ENCODE measurements around the gene DIO1. TPM values are rescaled to one million over a fixed set of nuclear protein-coding genes. Genes with fewer than 3 reads are reported as not detected.

DIO1 gene
- polyA plus RNA-seq, 3 donors: 0.22 to 0.73 TPM; not detected in 1

DNA sequence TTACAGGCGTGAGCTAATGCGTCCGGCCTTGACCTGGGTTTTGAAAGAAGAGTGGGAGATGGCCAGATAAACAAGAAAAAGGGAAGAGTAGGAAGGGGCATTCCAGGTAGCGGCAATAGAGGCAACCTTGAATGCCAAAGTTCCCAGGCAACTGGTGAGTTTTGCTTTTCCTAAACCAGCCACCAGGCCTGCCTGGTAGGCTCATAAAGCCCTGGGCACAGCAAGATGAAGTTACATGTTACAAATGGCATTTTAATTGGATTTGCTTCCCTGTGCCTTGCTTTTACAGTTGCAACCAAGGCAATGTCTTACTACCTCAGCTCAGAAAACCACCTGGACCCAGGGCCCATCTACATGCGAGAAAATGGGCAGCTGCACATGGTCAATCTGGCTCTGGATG is 57.7 kb downstream of the DIO1 start:
- intact Hi-C loops (cut with micrococcal nuclease): no loop called here
- H3K36me3 ChIP-seq (replicated peaks in 1 of 2; ENCODE audit: control insufficient read depth in 1 of 2, insufficient read depth in 2 of 2, low read length in 2 of 2): peaks cover 11 to 20% of the 10 kb centered on the region in 2 donors

DNA sequence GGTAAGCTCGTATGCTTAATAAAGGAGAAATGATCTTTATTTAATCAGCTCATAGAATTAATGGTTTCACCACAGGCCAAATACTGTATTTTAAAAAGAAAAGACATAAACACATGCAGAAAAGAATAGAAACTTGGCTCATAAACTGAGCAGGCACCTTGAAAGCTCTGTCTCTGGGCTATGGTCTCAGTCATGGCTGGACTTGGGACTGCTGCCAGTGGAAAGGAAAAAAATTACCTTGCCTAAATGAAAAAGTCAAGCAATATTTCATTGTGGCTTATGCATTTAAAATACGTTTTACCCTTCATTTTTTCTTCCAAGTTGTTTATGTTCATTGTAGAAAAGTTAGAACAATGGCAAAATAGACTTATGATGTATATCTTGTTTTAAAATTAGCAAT is 60.1 kb downstream of the DIO1 start:
- Mint-ChIP-seq H3K27ac (no peak overlapping the region), H3K36me3 (peaks cover 23 to 32% of the 10 kb centered on the region in 2 donors), H3K4me3 (no peak overlapping the region), H3K9me3 (no peaks in the 10 kb centered on the region), H3K4me1 (peaks cover 11% of the 10 kb centered on the region), H3K27me3 (ENCODE audit: low read depth in 3 of 3) (no peaks in the 10 kb centered on the region)
- Histone ChIP-seq H3K9me3 (replicated peaks in 1 of 2; ENCODE audit: control insufficient read depth in 1 of 2, insufficient read depth in 1 of 2, low read length in 2 of 2) (no peaks in the 10 kb centered on the region), H2AFZ (ENCODE audit: insufficient read depth, low read depth, low read length, poor library complexity, severe bottlenecking) (no peak overlapping the region), H3K4me2 (replicated peaks; ENCODE audit: extremely low read depth, low read length, poor library complexity, severe bottlenecking) (no peak overlapping the region), H3K36me3 (replicated peaks in 1 of 2; ENCODE audit: control insufficient read depth in 1 of 2, insufficient read depth in 2 of 2, low read length in 2 of 2) (peaks cover 15 to 20% of the 10 kb centered on the region in 2 donors), H3K27me3 (ENCODE audit: control insufficient read depth in 2 of 2, insufficient read depth in 2 of 2, low read length in 2 of 2) (no peaks in the 10 kb centered on the region), H3K4me3 (replicated peaks in 1 of 3; ENCODE audit: low read depth in 2 of 3, low read length in 3 of 3) (no peak overlapping the region), H3K4me1 (ENCODE audit: control insufficient read depth in 1 of 2, insufficient read depth in 2 of 2, low read length in 2 of 2) (peaks cover 7 to 15% of the 10 kb centered on the region in 2 donors), H3K27ac (ENCODE audit: low read depth in 1 of 2, low read length in 2 of 2) (no peak overlapping the region), H3K9ac (ENCODE audit: insufficient read depth, low read length, poor library complexity, severe bottlenecking) (no peak overlapping the region), H3K79me2 (ENCODE audit: insufficient read depth, low read length) (no peaks in the 10 kb centered on the region), H4K20me1 (ENCODE audit: insufficient read depth, low read length) (no peaks in the 10 kb centered on the region)
- TF ChIP-seq, protein P1, sequence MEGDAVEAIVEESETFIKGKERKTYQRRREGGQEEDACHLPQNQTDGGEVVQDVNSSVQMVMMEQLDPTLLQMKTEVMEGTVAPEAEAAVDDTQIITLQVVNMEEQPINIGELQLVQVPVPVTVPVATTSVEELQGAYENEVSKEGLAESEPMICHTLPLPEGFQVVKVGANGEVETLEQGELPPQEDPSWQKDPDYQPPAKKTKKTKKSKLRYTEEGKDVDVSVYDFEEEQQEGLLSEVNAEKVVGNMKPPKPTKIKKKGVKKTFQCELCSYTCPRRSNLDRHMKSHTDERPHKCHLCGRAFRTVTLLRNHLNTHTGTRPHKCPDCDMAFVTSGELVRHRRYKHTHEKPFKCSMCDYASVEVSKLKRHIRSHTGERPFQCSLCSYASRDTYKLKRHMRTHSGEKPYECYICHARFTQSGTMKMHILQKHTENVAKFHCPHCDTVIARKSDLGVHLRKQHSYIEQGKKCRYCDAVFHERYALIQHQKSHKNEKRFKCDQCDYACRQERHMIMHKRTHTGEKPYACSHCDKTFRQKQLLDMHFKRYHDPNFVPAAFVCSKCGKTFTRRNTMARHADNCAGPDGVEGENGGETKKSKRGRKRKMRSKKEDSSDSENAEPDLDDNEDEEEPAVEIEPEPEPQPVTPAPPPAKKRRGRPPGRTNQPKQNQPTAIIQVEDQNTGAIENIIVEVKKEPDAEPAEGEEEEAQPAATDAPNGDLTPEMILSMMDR (IDR thresholded peaks at IDR 0.05): no peak
- no CpG with 5 or more reads among the region's 2 CpGs for WGBS (ENCODE audit: insufficient coverage)
- intact Hi-C loops (cut with micrococcal nuclease): no loop called here
- DNase-seq: no peak

More for the DNA sequence above, 57.7 kb downstream of the DIO1 start:
- peaks cover 10% of the 10 kb centered on the region for H3K4me1 Mint-ChIP-seq
- H3K9me3 Mint-ChIP-seq: no peaks in the 10 kb centered on the region
- no peak overlapping the region for H2AFZ ChIP-seq (ENCODE audit: insufficient read depth, low read depth, low read length, poor library complexity, severe bottlenecking)
- no peak overlapping the region for H3K4me3 Mint-ChIP-seq
- H3K9ac ChIP-seq (ENCODE audit: insufficient read depth, low read length, poor library complexity, severe bottlenecking): no peak overlapping the region
- TF ChIP-seq, protein P1 (IDR thresholded peaks at IDR 0.05): no peak
- H3K4me3 ChIP-seq (replicated peaks in 1 of 3; ENCODE audit: low read depth in 2 of 3, low read length in 3 of 3): no peak overlapping the region
- H3K9me3 ChIP-seq (replicated peaks in 1 of 2; ENCODE audit: control insufficient read depth in 1 of 2, insufficient read depth in 1 of 2, low read length in 2 of 2): no peaks in the 10 kb centered on the region
- no peak overlapping the region for H3K27ac ChIP-seq (ENCODE audit: low read depth in 1 of 2, low read length in 2 of 2)
- no peaks in the 10 kb centered on the region for H4K20me1 ChIP-seq (ENCODE audit: insufficient read depth, low read length)
- H3K27me3 Mint-ChIP-seq (ENCODE audit: low read depth in 3 of 3): no peaks in the 10 kb centered on the region
- no peak for DNase-seq
- H3K36me3 Mint-ChIP-seq: peaks cover 21 to 22% of the 10 kb centered on the region in 2 donors
- H3K79me2 ChIP-seq (ENCODE audit: insufficient read depth, low read length): no peaks in the 10 kb centered on the region
- no peaks in the 10 kb centered on the region for H3K27me3 ChIP-seq (ENCODE audit: control insufficient read depth in 2 of 2, insufficient read depth in 2 of 2, low read length in 2 of 2)
- H3K4me2 ChIP-seq (replicated peaks; ENCODE audit: extremely low read depth, low read length, poor library complexity, severe bottlenecking): no peak overlapping the region
- WGBS (ENCODE audit: insufficient coverage): 98% methylated on average over 5 of the region's 5 CpGs
- H3K4me1 ChIP-seq (ENCODE audit: control insufficient read depth in 1 of 2, insufficient read depth in 2 of 2, low read length in 2 of 2): peaks cover 6 to 13% of the 10 kb centered on the region in 2 donors
- no peak overlapping the region for H3K27ac Mint-ChIP-seq

Measured in CD14-positive monocyte (primary cell).